K562 (cell line): ENCODE results near the gene CNTD1. TPM values are rescaled to one million over a fixed set of nuclear protein-coding genes. Genes with fewer than 3 reads are reported as not detected.
A peak's percentile ranks its signal among the peaks of the same experiment; 100 is the strongest.

Source experiments
- ATAC-seq: fragments of 200-7000 bp; cut with Tn5 transposase; 3 replicates; pipeline ENCODE4 v1.9.1; 2020; ENCODE audit warnings: moderate library complexity
- BruUV-seq: library from RNA; stranded (reverse); fragments of 400-500 nt; replicated peaks from 2 replicates; lab custom pipeline; 2021; lab: Mats Ljungman, UMichigan
- CTCF ChIA-PET: fragments of 300-600 bp; formaldehyde crosslinking; extraction: SDS; loops from one replicate; lab custom pipeline; 2021; ENCODE audit warnings: low intra/inter-chr PET ratio; lab: Yijun Ruan, JAX
- POLR2A ChIA-PET: fragments of 300-600, 350-650 bp; sonication (Branson Sonifier 250); formaldehyde crosslinking; extraction: SDS; loops from one replicate; lab custom pipeline; 2021; ENCODE audit warnings: antibody characterized with exemption, inconsistent platforms; lab: Yijun Ruan, JAX
- DNase-seq, 4 experiments: peaks; one replicate each; pipeline versions ENCODE4 v3.0.0 to v3.0.0-alpha.2; 2011 to 2018; ENCODE audit warnings: low spot score in 3 of 4, mixed read lengths in 3 of 4; ENCODE audit errors: extremely low read depth in 1 of 4
- FAIRE-seq: peaks from 2 replicates; lab custom pipeline; 2011; peaks lifted over from hg19 to GRCh38; lab: Jason Lieb, UNC
- H2AFZ ChIP-seq: 2 replicates; pipeline ENCODE4 v1.6.0; 2011; ENCODE audit warnings: low read depth, low read length, control low read depth, inconsistent platforms
- H3K27ac ChIP-seq: fragments of 200-600 bp; 3 replicates; pipeline ENCODE4 v1.8.0; 2011; ENCODE audit warnings: low read depth, mild to moderate bottlenecking, control low read depth, inconsistent platforms, low read length, moderate library complexity, mixed read lengths; ENCODE audit errors: extremely low read depth
- H3K27me3 ChIP-seq, 2 experiments: fragments of 300-600 bp in 1 of 2; 2 replicates in 1 of 2; 3 replicates in 1 of 2; pipeline versions ENCODE4 v1.6.0 to v1.8.0; 2011; ENCODE audit warnings: inconsistent platforms in 2 of 2, low read length in 2 of 2, mild to moderate bottlenecking in 1 of 2, mixed read lengths in 1 of 2, moderate library complexity in 1 of 2; ENCODE audit not compliant: control insufficient read depth in 2 of 2, insufficient read depth in 2 of 2
- H3K36me3 ChIP-seq: fragments of 300-600 bp; 3 replicates; pipeline ENCODE4 v1.8.0; 2011; ENCODE audit warnings: mild to moderate bottlenecking, low read length, inconsistent platforms; ENCODE audit not compliant: control insufficient read depth, insufficient read depth
- H3K4me1 ChIP-seq, 2 experiments: fragments of 200-600 bp in 1 of 2; replicated peaks in 1 of 2; 2 replicates in 1 of 2; 3 replicates in 1 of 2; pipeline versions ENCODE4 v1.5.1 to v1.8.0; 2011; ENCODE audit warnings: inconsistent platforms in 2 of 2, low read length in 2 of 2, mild to moderate bottlenecking in 1 of 2, mixed read lengths in 1 of 2, moderate library complexity in 1 of 2; ENCODE audit not compliant: control insufficient read depth in 2 of 2, insufficient read depth in 2 of 2
- H3K4me2 ChIP-seq: 2 replicates; pipeline ENCODE4 v1.6.1; 2011; ENCODE audit warnings: low read length, control low read depth, inconsistent platforms, mixed read lengths; ENCODE audit not compliant: insufficient read depth
- H3K4me3 ChIP-seq: fragments of 200-600 bp; sonication (generic), shearing (Covaris generic); 2 replicates; pipeline ENCODE4 v1.5.1; 2016; ENCODE audit warnings: control low read depth, inconsistent platforms
- H3K79me2 ChIP-seq: fragments of 200-600 bp; 3 replicates; pipeline ENCODE4 v1.8.0; 2011; ENCODE audit warnings: low read length, inconsistent platforms; ENCODE audit not compliant: control insufficient read depth, insufficient read depth
- H3K9ac ChIP-seq, 2 experiments: 2 replicates each; pipeline versions ENCODE4 v1.6.0 to v1.6.1; 2011; ENCODE audit warnings: low read depth in 2 of 2, low read length in 2 of 2, control low read depth in 1 of 2, inconsistent platforms in 1 of 2, mild to moderate bottlenecking in 1 of 2, mixed read lengths in 1 of 2; ENCODE audit not compliant: insufficient read depth in 1 of 2
- H3K9me1 ChIP-seq: one replicate; pipeline ENCODE4 v1.6.0; 2011; ENCODE audit warnings: inconsistent platforms, mild to moderate bottlenecking, low read length, moderate library complexity; ENCODE audit not compliant: control insufficient read depth, insufficient read depth
- H3K9me3 ChIP-seq: replicated peaks from 2 replicates; pipeline ENCODE4 v1.5.1; 2011; ENCODE audit warnings: low read depth, low read length, inconsistent platforms; ENCODE audit not compliant: control insufficient read depth, insufficient read depth
- H4K20me1 ChIP-seq: replicated peaks from 2 replicates; pipeline ENCODE4 v1.6.1; 2011; ENCODE audit warnings: low read length, inconsistent platforms, mixed read lengths; ENCODE audit not compliant: control insufficient read depth, insufficient read depth
- CBFA2T3 ChIP-seq: fragments of 450-650 bp; IDR thresholded peaks from 2 replicates; pipeline ENCODE4 v1.6.1; 2017
- PTRF ChIP-seq: fragments of 450-650 bp; IDR thresholded peaks from 2 replicates; pipeline ENCODE4 v1.6.1; 2016; ENCODE audit warnings: mild to moderate bottlenecking, missing genetic modification characterization, missing compliant biosample characterization
- ZBTB7A ChIP-seq: IDR thresholded peaks from 2 replicates; pipeline ENCODE4 v1.6.1; 2011; ENCODE audit warnings: low read depth, mild to moderate bottlenecking, low read length, moderate library complexity, borderline replicate concordance; ENCODE audit not compliant: control insufficient read depth
- ZC3H8 ChIP-seq: fragments of 450-650 bp; IDR thresholded peaks from 2 replicates; pipeline ENCODE4 v1.6.1; 2017
- WGBS: fragments of 100-300 bp; shearing (Covaris generic); methylation state at CpG from one replicate; pipeline ENCODE4 v1.1.6; 2016; ENCODE audit warnings: low coverage, mixed read lengths; ENCODE audit not compliant: insufficient coverage; ENCODE audit errors: missing lambda C conversion rate; 5-methylcytosine and 5-hydroxymethylcytosine counted together
- in situ Hi-C: fragments of 300-500 bp; cut with MboI; formaldehyde crosslinking; loops from 4 replicates; pipeline ENCODE4 v1.15.0; 2018; ENCODE audit warnings: inconsistent platforms, mixed read lengths
- intact Hi-C: fragments of 100-400 bp; cut with micrococcal nuclease; formaldehyde crosslinking; loops from 2 replicates; pipeline ENCODE4 v1.14.2; 2022
- polyA plus RNA-seq, 8 experiments: library from polyadenylated mRNA; depleted of rRNA in 4 of 8; stranded (reverse) in 5 of 8; unstranded in 3 of 8; fragments of >200 nt; fragmentation: Nextera tagmentation in 2 of 8; fragmentation: Illumina TruSeq in 1 of 8; extraction: Ambion mirVana in 2 of 8; extraction: Trizol in 1 of 8; gene quantifications; 2 replicates each; pipeline versions ENCODE4 v1.2.1 to v1.2.3, GENCODE V29; 2011 to 2014; ENCODE audit warnings: inconsistent platforms in 1 of 8, missing spikeins in 1 of 8
- total RNA-seq, 7 experiments: library from RNA; depleted of rRNA in 6 of 7; stranded (reverse); fragments of >200 nt in 6 of 7; fragmentation: Illumina TruSeq in 2 of 7; extraction: Trizol in 2 of 7; gene quantifications; 2 replicates each; pipeline versions ENCODE4 v1.2.1 to v1.2.3, GENCODE V29; 2011 to 2021; ENCODE audit warnings: low replicate concordance in 1 of 7
- TF ChIP-seq, protein P1 (sequence below): fragments of 450-650 bp; formaldehyde crosslinking; IDR thresholded peaks from 2 replicates; pipeline ENCODE4 v1.4.0; 2020; ENCODE audit warnings: mild to moderate bottlenecking, moderate library complexity

Gene CNTD1
- total and polyA plus RNA-seq, 9 of the 15 experiments (the other 6 are each of a cell fraction or from before 2014, with no cell fraction given): 0.12 to 0.86 (median 0.41) TPM; not detected in 1

DNA sequence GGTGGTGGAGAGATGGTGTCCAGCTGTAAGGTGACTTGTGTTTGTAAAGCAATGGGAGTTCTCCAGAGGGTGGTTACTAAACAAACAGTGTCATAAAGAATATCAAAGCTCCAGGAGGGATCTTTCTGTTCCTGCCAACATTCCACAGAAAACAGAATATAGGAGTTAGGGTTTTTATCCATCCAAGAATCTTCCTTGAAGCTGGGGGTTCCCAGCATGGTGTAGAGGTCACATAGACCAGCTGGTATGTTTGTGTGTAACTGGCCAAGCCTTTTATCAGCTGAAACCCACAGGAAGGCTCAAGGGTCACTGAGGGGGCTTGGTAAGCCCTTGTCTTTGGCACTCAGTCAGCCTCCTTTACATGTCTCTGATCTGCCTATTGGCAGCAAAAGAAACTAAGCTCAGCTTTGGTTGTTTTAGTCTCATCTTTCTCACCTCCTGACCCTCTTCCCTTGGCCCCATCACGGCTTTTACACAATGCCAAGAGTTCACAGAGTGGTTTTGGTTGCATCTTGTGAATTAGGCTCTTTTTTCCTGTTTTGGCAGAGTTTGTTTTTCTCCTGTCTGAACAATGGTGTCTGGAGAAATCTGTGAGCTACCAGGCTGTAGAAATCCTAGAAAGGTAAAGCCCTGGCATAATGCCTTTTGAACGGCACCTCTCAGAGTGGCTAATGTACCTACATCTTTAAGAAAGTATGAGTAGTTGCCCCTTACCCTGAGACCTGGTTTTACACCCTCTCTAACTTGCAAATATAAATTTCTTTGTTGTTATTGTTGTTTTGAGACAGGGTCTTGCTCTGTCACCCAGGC lies 4.6 kb downstream of the CNTD1 start:
- in situ Hi-C loops: no loop called here
- FAIRE-seq: peak; percentile 32
- CTCF ChIA-PET: no interaction called here
- no peaks in the 10 kb centered on the region for H3K27me3 ChIP-seq
- no TSS peak for BruUV-seq
- H3K9me3 ChIP-seq: no peaks in the 10 kb centered on the region
- H4K20me1 ChIP-seq: no peaks in the 10 kb centered on the region
- H3K4me3 ChIP-seq: no peak overlapping the region
- no peak for DNase-seq
- 54% methylated on average over 2 of the region's 2 CpGs for WGBS
- H3K27ac ChIP-seq: no peak overlapping the region
- intact Hi-C loops: no loop called here
- H3K4me1 ChIP-seq: peaks cover 10 to 11% of the 10 kb centered on the region in 2 experiments; a peak in 4 of 5 replicates
- H3K9me1 ChIP-seq: no peaks in the 10 kb centered on the region
- no peak for ATAC-seq
- POLR2A ChIA-PET: interaction anchor here (1.0 to 2.3 kb wide), 7 partner anchors 12 to 195 kb away, joined by 3 to 7 read pairs (median 4); partner anchors contain the start of genes BECN1, RPL27 and WNK4
- no peak overlapping the region for H3K4me2 ChIP-seq
- peak overlapping the region in 1 of 2 experiments; percentile 48; a peak in 1 of 4 replicates for H3K9ac ChIP-seq
- H2AFZ ChIP-seq: peak overlapping the region; percentile 22
- TF ChIP-seq, protein P1, sequence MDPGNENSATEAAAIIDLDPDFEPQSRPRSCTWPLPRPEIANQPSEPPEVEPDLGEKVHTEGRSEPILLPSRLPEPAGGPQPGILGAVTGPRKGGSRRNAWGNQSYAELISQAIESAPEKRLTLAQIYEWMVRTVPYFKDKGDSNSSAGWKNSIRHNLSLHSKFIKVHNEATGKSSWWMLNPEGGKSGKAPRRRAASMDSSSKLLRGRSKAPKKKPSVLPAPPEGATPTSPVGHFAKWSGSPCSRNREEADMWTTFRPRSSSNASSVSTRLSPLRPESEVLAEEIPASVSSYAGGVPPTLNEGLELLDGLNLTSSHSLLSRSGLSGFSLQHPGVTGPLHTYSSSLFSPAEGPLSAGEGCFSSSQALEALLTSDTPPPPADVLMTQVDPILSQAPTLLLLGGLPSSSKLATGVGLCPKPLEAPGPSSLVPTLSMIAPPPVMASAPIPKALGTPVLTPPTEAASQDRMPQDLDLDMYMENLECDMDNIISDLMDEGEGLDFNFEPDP (CRISPR knock-in tag): no peak
- TF ChIP-seq PTRF (tag): no peak
- peak; percentile 45; the same call in 1 of the 2 replicates for TF ChIP-seq ZBTB7A
- TF ChIP-seq ZC3H8: no peak
- TF ChIP-seq CBFA2T3: 0 out of 2 replicates have a peak, but pooled peaks have one; percentile 5
- no peaks in the 10 kb centered on the region for H3K36me3 ChIP-seq
- peaks cover 2% of the 10 kb centered on the region; the same call in 2 of the 3 replicates for H3K79me2 ChIP-seq
